ENCODE data around the gene GRK3. TPM values are rescaled to one million over a fixed set of nuclear protein-coding genes. Genes with fewer than 3 reads are reported as not detected.
"Not testable (repeated sequence)": the region's sequence is repeated elsewhere in the genome, so short reads cannot be mapped to it uniquely, and the experiment has no call there.

Gene GRK3
- polyA plus RNA-seq, 3 donors from 2014 or later: 0.14 to 0.34 (median 0.24) TPM

GRCh38 chr22:25602916-25603315 is 38.4 kb downstream of the GRK3 start:
- no peak for DNase-seq
- H3K9me3 Mint-ChIP-seq: no peaks in the 10 kb centered on the region
- no peak overlapping the region for H3K27ac Mint-ChIP-seq
- no peak overlapping the region for H3K4me3 Mint-ChIP-seq
- peaks cover 0 to 7% (median 5%) of the 10 kb centered on the region in 3 donors for H3K27me3 Mint-ChIP-seq (ENCODE audit: low read depth in 3 of 3)
- no peaks in the 10 kb centered on the region for H3K36me3 Mint-ChIP-seq
- peaks cover 6 to 11% of the 10 kb centered on the region in 2 donors for H3K4me1 Mint-ChIP-seq

- not testable (repeated sequence) for H3K27me3 Mint-ChIP-seq (ENCODE audit: low read depth in 3 of 3); H3K36me3 Mint-ChIP-seq; H3K9me3 Mint-ChIP-seq; DNase-seq; H3K27ac Mint-ChIP-seq; H3K4me1 Mint-ChIP-seq; H3K4me3 Mint-ChIP-seq
These were observed 40.7 kb downstream of the GRK3 start for GRCh38 chr22:25605146-25605545.

GRCh38 chr22:25605565-25605964 is 41.1 kb downstream of the GRK3 start:
- H3K36me3 Mint-ChIP-seq; H3K4me3 Mint-ChIP-seq; H3K27me3 Mint-ChIP-seq (ENCODE audit: low read depth in 3 of 3); H3K27ac Mint-ChIP-seq; H3K4me1 Mint-ChIP-seq; H3K9me3 Mint-ChIP-seq; DNase-seq: not testable (repeated sequence)

GRCh38 chr22:25611284-25611683 is 46.8 kb downstream of the GRK3 start:
- not testable (repeated sequence) for DNase-seq; H3K36me3 Mint-ChIP-seq; H3K27ac Mint-ChIP-seq; H3K27me3 Mint-ChIP-seq (ENCODE audit: low read depth in 3 of 3); H3K4me1 Mint-ChIP-seq; H3K4me3 Mint-ChIP-seq; H3K9me3 Mint-ChIP-seq

GRCh38 chr22:25613131-25613530 is 48.7 kb downstream of the GRK3 start:
- H3K36me3 Mint-ChIP-seq; H3K27ac Mint-ChIP-seq; DNase-seq; H3K9me3 Mint-ChIP-seq; H3K4me3 Mint-ChIP-seq; H3K27me3 Mint-ChIP-seq (ENCODE audit: low read depth in 3 of 3); H3K4me1 Mint-ChIP-seq: not testable (repeated sequence)

GRCh38 chr22:25613558-25613957 is 49.1 kb downstream of the GRK3 start:
- H3K4me1 Mint-ChIP-seq; DNase-seq; H3K27ac Mint-ChIP-seq; H3K4me3 Mint-ChIP-seq; H3K9me3 Mint-ChIP-seq; H3K36me3 Mint-ChIP-seq; H3K27me3 Mint-ChIP-seq (ENCODE audit: low read depth in 3 of 3): not testable (repeated sequence)

GRCh38 chr22:25614791-25615190 is 50.3 kb downstream of the GRK3 start:
- not testable (repeated sequence) for H3K36me3 Mint-ChIP-seq; H3K4me1 Mint-ChIP-seq; H3K9me3 Mint-ChIP-seq; H3K4me3 Mint-ChIP-seq; H3K27ac Mint-ChIP-seq; H3K27me3 Mint-ChIP-seq (ENCODE audit: low read depth in 3 of 3); DNase-seq

GRCh38 chr22:25621986-25622385 is 57.5 kb downstream of the GRK3 start:
- no peak overlapping the region for H3K27ac Mint-ChIP-seq
- H3K27me3 Mint-ChIP-seq (ENCODE audit: low read depth in 3 of 3): peaks cover 1 to 5% (median 2%) of the 10 kb centered on the region in 3 donors
- H3K4me1 Mint-ChIP-seq: no peaks in the 10 kb centered on the region

GRCh38 chr22:25623310-25623734 is 58.8 kb downstream of the GRK3 start:
- peaks cover 0 to 2% (median 0%) of the 10 kb centered on the region in 6 donors for H3K9me3 Mint-ChIP-seq
- H3K4me1 Mint-ChIP-seq: no peaks in the 10 kb centered on the region
- H3K27ac Mint-ChIP-seq: no peak overlapping the region
- no peak overlapping the region for H3K4me3 Mint-ChIP-seq
- peaks cover 0 to 5% (median 1%) of the 10 kb centered on the region in 3 donors for H3K27me3 Mint-ChIP-seq (ENCODE audit: low read depth in 3 of 3)
- H3K36me3 Mint-ChIP-seq: no peaks in the 10 kb centered on the region
- no peak for DNase-seq

More at GRCh38 chr22:25621986-25622385, 57.5 kb downstream of the GRK3 start:
- DNase-seq: no peak
- no peak overlapping the region for H3K4me3 Mint-ChIP-seq
- peaks cover 0 to 2% (median 0%) of the 10 kb centered on the region in 6 donors for H3K9me3 Mint-ChIP-seq
- no peaks in the 10 kb centered on the region for H3K36me3 Mint-ChIP-seq

- Mint-ChIP-seq H3K4me3 (no peak overlapping the region), H3K4me1 (no peaks in the 10 kb centered on the region), H3K9me3 (peaks cover 0 to 2% (median 0%) of the 10 kb centered on the region in 6 donors), H3K27me3 (ENCODE audit: low read depth in 3 of 3) (peaks cover 0 to 5% (median 1%) of the 10 kb centered on the region in 3 donors), H3K27ac (no peak overlapping the region), H3K36me3 (no peaks in the 10 kb centered on the region)
- no peak for DNase-seq
These were observed 59.4 kb downstream of the GRK3 start for GRCh38 chr22:25623851-25624250.

GRCh38 chr22:25624476-25624875 is 60.0 kb downstream of the GRK3 start:
- peaks cover 0 to 5% (median 1%) of the 10 kb centered on the region in 3 donors for H3K27me3 Mint-ChIP-seq (ENCODE audit: low read depth in 3 of 3)
- DNase-seq: no peak
- no peak overlapping the region for H3K4me3 Mint-ChIP-seq
- H3K4me1 Mint-ChIP-seq: no peaks in the 10 kb centered on the region
- peaks cover 0 to 2% (median 0%) of the 10 kb centered on the region in 6 donors for H3K9me3 Mint-ChIP-seq
- no peak overlapping the region for H3K27ac Mint-ChIP-seq
- no peaks in the 10 kb centered on the region for H3K36me3 Mint-ChIP-seq

- H3K27ac Mint-ChIP-seq; H3K9me3 Mint-ChIP-seq; H3K27me3 Mint-ChIP-seq (ENCODE audit: low read depth in 3 of 3); H3K4me3 Mint-ChIP-seq; H3K36me3 Mint-ChIP-seq; H3K4me1 Mint-ChIP-seq; DNase-seq: not testable (repeated sequence)
These were observed 61.5 kb downstream of the GRK3 start for GRCh38 chr22:25625747-25626623.

GRCh38 chr22:25626624-25626990 is 62.1 kb downstream of the GRK3 start:
- no peaks in the 10 kb centered on the region for H3K9me3 Mint-ChIP-seq
- H3K27me3 Mint-ChIP-seq (ENCODE audit: low read depth in 3 of 3): peaks cover 0 to 5% (median 1%) of the 10 kb centered on the region in 3 donors
- no peak for DNase-seq

GRCh38 chr22:25627271-25627852 is 62.9 kb downstream of the GRK3 start:
- no peaks in the 10 kb centered on the region for H3K4me1 Mint-ChIP-seq
- H3K9me3 Mint-ChIP-seq: no peaks in the 10 kb centered on the region
- no peak overlapping the region for H3K27ac Mint-ChIP-seq
- no peaks in the 10 kb centered on the region for H3K36me3 Mint-ChIP-seq
- peaks cover 0 to 5% (median 1%) of the 10 kb centered on the region in 3 donors for H3K27me3 Mint-ChIP-seq (ENCODE audit: low read depth in 3 of 3)
- no peak overlapping the region for H3K4me3 Mint-ChIP-seq
- DNase-seq: no peak

More at GRCh38 chr22:25626624-25626990, 62.1 kb downstream of the GRK3 start:
- Mint-ChIP-seq H3K4me1 (no peaks in the 10 kb centered on the region), H3K36me3 (no peaks in the 10 kb centered on the region), H3K27ac (no peak overlapping the region), H3K4me3 (no peak overlapping the region)
